ENCODE data around the gene CRAMP1. TPM values are rescaled to one million over a fixed set of nuclear protein-coding genes. Genes with fewer than 3 reads are reported as not detected.

The CRAMP1 gene
- total RNA-seq, 4 donors from 2014 or later: 2.6 to 25.5 (median 8.6) TPM

- intact Hi-C loops (cut with DNase I; ENCODE audit: low total_unique reads): no loop called here
- Histone ChIP-seq H3K27me3 (no peaks in the 10 kb centered on the region), H3K9me3 (no peaks in the 10 kb centered on the region), H3K4me3 (no peak overlapping the region), H3K36me3 (no peaks in the 10 kb centered on the region), H3K27ac (peak overlapping the region in 1 of 2 donors; percentile 44), H3K4me1 (no peaks in the 10 kb centered on the region)
- no peak for DNase-seq
- TF ChIP-seq POLR2A (IDR thresholded peaks at IDR 0.05): no peak
- TF ChIP-seq CTCF (IDR thresholded peaks at IDR 0.05): no peak
Measured at GRCh38 chr16:1688807-1689560, 76.8 kb downstream of the CRAMP1 start.

GRCh38 chr16:1689853-1690252, 77.7 kb downstream of the CRAMP1 start:
- DNase-seq: no peak
- intact Hi-C loops (cut with DNase I; ENCODE audit: low total_unique reads): no loop called here
- Histone ChIP-seq H3K27ac (no peak overlapping the region), H3K4me1 (no peaks in the 10 kb centered on the region), H3K36me3 (no peaks in the 10 kb centered on the region), H3K9me3 (no peaks in the 10 kb centered on the region), H3K4me3 (no peak overlapping the region), H3K27me3 (no peaks in the 10 kb centered on the region)
- TF ChIP-seq CTCF (IDR thresholded peaks at IDR 0.05) (no peak), POLR2A (IDR thresholded peaks at IDR 0.05) (no peak)

DNA sequence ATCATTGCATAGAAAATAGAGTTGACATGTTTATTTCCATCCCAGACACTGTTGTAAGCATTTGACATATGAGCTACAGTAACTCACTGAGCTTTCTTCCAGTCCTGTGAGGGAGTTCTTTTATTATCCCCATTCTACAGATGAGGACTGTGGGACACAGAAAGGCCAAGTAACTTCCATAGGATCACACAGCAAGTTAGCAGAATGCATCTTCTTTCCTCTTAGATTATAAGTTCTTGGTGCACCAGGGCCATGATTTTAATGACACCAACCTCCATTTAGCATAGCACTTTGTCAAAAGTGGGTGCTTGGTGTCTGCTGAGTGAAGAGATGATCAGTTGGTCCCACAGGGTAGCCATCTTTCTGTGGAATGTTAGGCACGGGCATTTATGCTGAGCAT, 78.7 kb downstream of the CRAMP1 start:
- Histone ChIP-seq H3K4me1 (no peaks in the 10 kb centered on the region), H3K27ac (no peak overlapping the region), H3K4me3 (no peak overlapping the region), H3K27me3 (no peaks in the 10 kb centered on the region), H3K9me3 (no peaks in the 10 kb centered on the region), H3K36me3 (no peaks in the 10 kb centered on the region)
- intact Hi-C loops (cut with DNase I; ENCODE audit: low total_unique reads): no loop called here
- no peak for DNase-seq
- no peak for TF ChIP-seq CTCF (IDR thresholded peaks at IDR 0.05)

DNA sequence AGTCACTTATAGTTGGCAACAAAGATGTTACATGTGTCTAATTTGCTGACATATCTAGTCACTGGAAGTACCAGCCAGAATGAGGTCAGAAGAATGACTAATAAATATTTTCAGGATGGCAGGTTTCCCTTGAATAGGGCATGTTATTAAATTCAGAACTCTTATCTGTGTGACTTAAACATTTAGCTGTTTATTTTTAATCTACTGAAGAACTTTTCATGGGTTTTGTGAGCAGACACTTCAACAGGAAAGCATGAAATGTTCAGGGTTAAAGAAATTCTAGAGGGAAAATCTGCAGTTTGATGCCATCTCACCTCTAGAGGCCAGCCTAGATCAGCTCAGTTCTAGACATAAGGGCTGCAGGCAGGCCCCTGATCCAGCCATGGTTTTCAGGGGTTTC, 79.1 kb downstream of the CRAMP1 start:
- Histone ChIP-seq H3K27me3 (no peaks in the 10 kb centered on the region), H3K27ac (no peak overlapping the region), H3K9me3 (no peaks in the 10 kb centered on the region), H3K4me3 (no peak overlapping the region), H3K4me1 (no peaks in the 10 kb centered on the region), H3K36me3 (no peaks in the 10 kb centered on the region)
- no peak for DNase-seq
- TF ChIP-seq POLR2A (IDR thresholded peaks at IDR 0.05) (no peak), CTCF (IDR thresholded peaks at IDR 0.05) (no peak)
- intact Hi-C loops (cut with DNase I; ENCODE audit: low total_unique reads): no loop called here

- Histone ChIP-seq H3K4me1 (no peaks in the 10 kb centered on the region), H3K27me3 (no peaks in the 10 kb centered on the region), H3K27ac (no peak overlapping the region), H3K4me3 (no peak overlapping the region), H3K9me3 (no peaks in the 10 kb centered on the region), H3K36me3 (no peaks in the 10 kb centered on the region)
- TF ChIP-seq CTCF (IDR thresholded peaks at IDR 0.05) (no peak), POLR2A (IDR thresholded peaks at IDR 0.05) (no peak)
- intact Hi-C loops (cut with DNase I; ENCODE audit: low total_unique reads): no loop called here
- DNase-seq: no peak
Measured at GRCh38 chr16:1691956-1692355, 79.8 kb downstream of the CRAMP1 start.
